HG03039 (cell line): ENCODE measurements around the gene ELAC2.

ENCODE experiments used
- ATAC-seq: cut with Tn5 transposase; IDR thresholded peaks from one replicate; pipeline ENCODE4 v1.9.1; 2021; ENCODE audit warnings: mild to moderate bottlenecking, moderate library complexity; ENCODE audit not compliant: unreplicated experiment

ELAC2 gene

GRCh38 chr17:12955521-12955920 is 62.3 kb downstream of the ELAC2 start:
- ATAC-seq: no peak

- no peak for ATAC-seq
Observed at GRCh38 chr17:12953156-12953555, 64.7 kb downstream of the ELAC2 start.

GRCh38 chr17:12952012-12952411 is 65.8 kb downstream of the ELAC2 start:
- ATAC-seq: no peak

- no peak for ATAC-seq
Observed at GRCh38 chr17:12947047-12947446, 70.8 kb downstream of the ELAC2 start.
